Ovary (tissue), 9 donors: ENCODE results near the gene CEP85. TPM values are rescaled to one million over a fixed set of nuclear protein-coding genes. Genes with fewer than 3 reads are reported as not detected.

Experiments
- DNase-seq, 5 donors: peaks; one replicate each; pipeline ENCODE4 v3.0.0-alpha.2; 2019 to 2020
- H3K27ac ChIP-seq, 2 donors: fragments of 200-600 bp; one replicate each; pipeline versions ENCODE4 v1.5.1 to v1.8.0; 2019 to 2022
- H3K27me3 ChIP-seq: fragments of 200-600 bp; one replicate; pipeline ENCODE4 v1.8.0; 2022
- H3K36me3 ChIP-seq: fragments of 200-600 bp; sonication (generic); one replicate; pipeline ENCODE4 v1.5.1; 2019
- H3K4me1 ChIP-seq: one replicate; pipeline ENCODE4 v1.8.1; 2013; ENCODE audit warnings: mild to moderate bottlenecking, moderate library complexity; ENCODE audit not compliant: insufficient read depth
- H3K4me3 ChIP-seq: fragments of 200-600 bp; sonication (generic); one replicate; pipeline ENCODE4 v1.5.1; 2017
- H3K9me3 ChIP-seq, 2 donors: fragments of 200-600 bp in 1 of 2; sonication (generic) in 1 of 2; one replicate each; pipeline versions ENCODE4 v1.5.1 to v1.8.1; 2013 to 2019; ENCODE audit warnings: mild to moderate bottlenecking in 1 of 2, moderate library complexity in 1 of 2
- EP300 ChIP-seq: sonication (generic); formaldehyde crosslinking; IDR thresholded peaks from one replicate; pipeline ENCODE4 v1.6.1; 2017; ENCODE audit warnings: antibody characterized with exemption
- POLR2A ChIP-seq: fragments of 450-650 bp; IDR thresholded peaks from one replicate; pipeline ENCODE4 v1.6.1; 2017; ENCODE audit warnings: antibody characterized with exemption, mild to moderate bottlenecking, moderate library complexity
- WGBS, 3 donors: extraction: QIAGEN DNeasy Blood & Tissue Kit in 1 of 3; methylation state at CpG; one replicate each; pipeline versions ENCODE4 v1.1.5 to v1.1.7; 2013 to 2017; 5-methylcytosine and 5-hydroxymethylcytosine counted together
- intact Hi-C, 4 donors: fragments of 100-400 bp; cut with DNase I; formaldehyde crosslinking; loops; one replicate each; pipeline versions ENCODE4 v1.11.0 to v1.15.1; 2022 to 2023
- polyA plus RNA-seq, 2 donors: library from polyadenylated mRNA; stranded (reverse); fragments of 200-250 nt in 1 of 2; fragments of 350-450 nt in 1 of 2; fragmentation: Illumina TruSeq in 1 of 2; extraction: RNeasy Lipid Tissue Mini Kit (QIAGEN cat#74804) in 1 of 2; gene quantifications; one replicate each; pipeline ENCODE4 v1.2.3, GENCODE V29; 2013 to 2014
- total RNA-seq, 7 donors: library from RNA; depleted of rRNA in 2 of 7; stranded (reverse); fragments of >200 nt in 2 of 7; fragmentation: NEBNext Ultra II Directional in 3 of 7; extraction: Animal tissue kit (Norgen Biotek cat#: 25700) in 3 of 7; gene quantifications; one replicate each; pipeline versions ENCODE4 v1.1.0 to v1.2.4, GENCODE V29; 2016 to 2023
- TF ChIP-seq, protein P1 (sequence below), 3 donors: fragments of 450-650 bp in 2 of 3; fragments of 200-600 bp in 1 of 3; IDR thresholded peaks; one replicate each; pipeline versions ENCODE4 v1.5.1 to v1.8.0; 2016 to 2022; ENCODE audit warnings: antibody characterized with exemption in 3 of 3, mild to moderate bottlenecking in 1 of 3
- donor health status: DM: no; HTN: no; CAD: no; lungs with moderate emphysema.
- donor health status: DM: no; HTN: no; CAD: no.
- donor health status: Bipolar disorder and iron deficiency.
- donor health status: DM: yes; HTN: yes; CAD: no.
- donor health status: DM: no; HTN: no; CAD: no.
- donor health status: DM: yes; HTN: yes; CAD: no.

Gene CEP85
- total and polyA plus RNA-seq, 9 donors: 2.0 to 8.4 (median 4.0) TPM

- 61 to 80% (median 71%) methylated on average over 21 to 22 of the region's 22 CpGs for WGBS, 3 donors
- intact Hi-C loops: no loop called here
- H3K4me3 ChIP-seq: no peak overlapping the region
Observed at GRCh38 chr1:26282401-26282918, 48.5 kb downstream of the CEP85 start.

DNA sequence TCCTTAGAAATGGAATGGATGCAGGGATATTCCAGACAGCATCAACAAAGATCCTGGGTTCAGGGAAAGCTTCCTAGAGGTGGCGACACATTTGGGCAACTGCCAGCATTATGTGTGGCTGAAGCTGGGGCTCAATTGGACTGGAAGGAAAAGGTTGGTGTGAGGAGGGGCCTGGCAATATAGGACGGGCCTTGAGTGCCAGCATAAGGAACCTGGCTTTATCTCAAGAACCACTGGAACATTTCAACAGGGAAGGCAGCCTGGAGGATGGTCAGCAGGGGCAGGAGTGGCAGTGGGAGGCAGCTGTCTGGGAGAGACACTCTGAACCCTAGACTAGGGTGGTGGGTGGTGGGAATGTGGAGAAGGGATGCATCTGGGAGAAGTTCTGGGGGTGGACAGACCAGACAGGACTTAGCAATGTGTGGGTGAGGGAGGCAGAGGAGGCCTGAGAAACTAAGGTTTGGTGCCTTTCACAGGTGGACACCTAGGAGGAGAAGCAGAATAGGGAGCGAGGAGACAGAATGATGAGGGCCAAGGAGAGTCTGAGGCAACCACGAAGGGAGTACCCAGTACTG lies 49.4 kb downstream of the CEP85 start:
- Histone ChIP-seq H3K4me3 (no peak overlapping the region), H3K4me1 (peaks cover 6% of the 10 kb centered on the region), H3K27me3 (no peaks in the 10 kb centered on the region), H3K27ac (no peak overlapping the region), H3K9me3 (no peaks in the 10 kb centered on the region), H3K36me3 (no peaks in the 10 kb centered on the region)
- no peak for DNase-seq
- no peak for TF ChIP-seq POLR2A
- TF ChIP-seq, protein P1, sequence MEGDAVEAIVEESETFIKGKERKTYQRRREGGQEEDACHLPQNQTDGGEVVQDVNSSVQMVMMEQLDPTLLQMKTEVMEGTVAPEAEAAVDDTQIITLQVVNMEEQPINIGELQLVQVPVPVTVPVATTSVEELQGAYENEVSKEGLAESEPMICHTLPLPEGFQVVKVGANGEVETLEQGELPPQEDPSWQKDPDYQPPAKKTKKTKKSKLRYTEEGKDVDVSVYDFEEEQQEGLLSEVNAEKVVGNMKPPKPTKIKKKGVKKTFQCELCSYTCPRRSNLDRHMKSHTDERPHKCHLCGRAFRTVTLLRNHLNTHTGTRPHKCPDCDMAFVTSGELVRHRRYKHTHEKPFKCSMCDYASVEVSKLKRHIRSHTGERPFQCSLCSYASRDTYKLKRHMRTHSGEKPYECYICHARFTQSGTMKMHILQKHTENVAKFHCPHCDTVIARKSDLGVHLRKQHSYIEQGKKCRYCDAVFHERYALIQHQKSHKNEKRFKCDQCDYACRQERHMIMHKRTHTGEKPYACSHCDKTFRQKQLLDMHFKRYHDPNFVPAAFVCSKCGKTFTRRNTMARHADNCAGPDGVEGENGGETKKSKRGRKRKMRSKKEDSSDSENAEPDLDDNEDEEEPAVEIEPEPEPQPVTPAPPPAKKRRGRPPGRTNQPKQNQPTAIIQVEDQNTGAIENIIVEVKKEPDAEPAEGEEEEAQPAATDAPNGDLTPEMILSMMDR (IDR thresholded peaks at IDR 0.05): no peak
- no peak for TF ChIP-seq EP300
- intact Hi-C loops: no loop called here
- WGBS, 3 donors: 73 to 78% (median 74%) methylated on average over 4 of the region's 4 CpGs

More at GRCh38 chr1:26282401-26282918, 48.5 kb downstream of the CEP85 start:
- H3K4me1 ChIP-seq: peaks cover 6% of the 10 kb centered on the region
- no peaks in the 10 kb centered on the region for H3K36me3 ChIP-seq
- H3K27me3 ChIP-seq: no peaks in the 10 kb centered on the region
- TF ChIP-seq POLR2A (no peak), EP300 (no peak)
- TF ChIP-seq, protein P1 (IDR thresholded peaks at IDR 0.05): no peak
- H3K9me3 ChIP-seq: no peaks in the 10 kb centered on the region
- DNase-seq: no peak
- H3K27ac ChIP-seq: peak overlapping the region in 1 of 2 donors; percentile 58

DNA sequence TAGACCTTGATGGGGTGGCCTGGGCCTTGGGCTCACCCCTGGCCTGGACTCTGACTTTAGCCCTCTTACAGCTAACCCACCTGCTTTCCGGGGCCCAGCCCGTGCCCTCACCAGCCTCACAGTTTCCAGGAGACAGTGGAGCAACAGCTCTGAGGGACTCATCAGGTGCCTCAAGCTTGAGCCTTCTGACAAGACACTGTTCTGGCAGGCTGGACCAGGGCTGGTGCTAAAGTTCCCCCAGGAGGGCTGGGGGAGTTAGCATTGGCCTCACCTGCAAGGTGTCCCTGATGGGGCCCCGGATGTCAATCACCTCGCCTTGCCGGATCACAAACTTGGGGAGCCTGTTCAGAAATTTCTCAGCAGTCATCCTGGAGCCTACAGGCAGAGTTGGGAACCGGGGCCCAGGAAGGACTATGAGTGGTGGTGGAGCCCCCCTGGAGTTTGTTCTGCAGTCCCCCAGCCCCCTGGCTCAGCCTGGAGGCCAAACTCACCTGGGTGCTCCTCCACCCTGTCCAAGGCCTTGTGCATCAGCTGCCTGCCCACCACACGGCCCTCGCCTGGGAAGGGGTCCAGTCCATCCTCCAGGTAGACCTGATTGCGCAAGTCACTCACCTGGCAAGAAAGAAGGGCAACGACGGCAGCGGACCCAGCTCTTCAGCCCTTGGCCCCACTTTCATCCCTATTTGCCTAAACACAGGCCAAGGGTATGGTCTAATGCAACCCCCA lies 50.0 kb downstream of the CEP85 start:
- Histone ChIP-seq H3K4me1 (peaks cover 3% of the 10 kb centered on the region), H3K36me3 (no peaks in the 10 kb centered on the region), H3K9me3 (no peaks in the 10 kb centered on the region), H3K4me3 (no peak overlapping the region), H3K27ac (no peak overlapping the region), H3K27me3 (no peaks in the 10 kb centered on the region)
- TF ChIP-seq POLR2A: no peak
- TF ChIP-seq, protein P1 (IDR thresholded peaks at IDR 0.05): no peak
- TF ChIP-seq EP300: no peak
- intact Hi-C loops: no loop called here
- DNase-seq: no peak
- 87 to 92% (median 90%) methylated on average over 9 to 12 of the region's 12 CpGs for WGBS, 3 donors

DNA sequence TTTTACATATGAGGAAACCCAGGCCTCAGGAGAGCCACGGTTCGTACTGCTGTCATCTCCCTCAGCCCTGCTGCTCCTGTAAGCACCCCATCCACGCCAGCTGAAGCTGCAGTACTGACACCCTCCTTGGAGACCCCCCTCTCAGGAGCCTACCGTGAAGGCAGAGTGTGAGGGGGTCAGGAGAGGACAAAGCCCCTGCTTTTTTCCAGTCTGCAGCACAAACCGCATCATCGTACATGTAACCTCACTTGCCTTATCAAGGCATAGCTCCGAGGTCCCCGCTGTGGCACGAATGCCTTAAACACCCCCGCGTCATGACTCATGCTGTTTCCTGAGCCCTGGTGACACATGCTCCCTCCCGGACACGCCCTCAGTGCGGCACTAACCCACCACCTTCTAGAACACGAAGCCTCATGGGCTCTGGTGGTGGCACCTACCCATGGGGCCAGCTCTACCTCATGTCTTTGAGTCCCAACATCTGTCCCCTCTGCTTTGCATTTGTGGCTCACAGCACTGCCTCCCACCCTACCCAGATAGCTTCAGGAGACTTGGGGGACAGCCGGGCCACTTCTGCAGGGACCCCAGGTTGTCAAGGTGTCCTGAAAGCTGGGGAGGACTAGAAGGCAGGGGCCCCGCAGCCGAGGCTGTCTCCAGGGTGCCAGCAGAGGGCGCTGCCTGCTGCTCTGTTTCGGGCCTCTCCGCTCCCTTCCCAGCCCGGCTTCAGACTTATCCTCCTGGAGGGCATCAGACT lies 50.8 kb downstream of the CEP85 start:
- 38 to 53% (median 43%) methylated on average over 22 of the region's 22 CpGs for WGBS, 3 donors
- H3K9me3 ChIP-seq: no peaks in the 10 kb centered on the region
- H3K4me3 ChIP-seq: no peak overlapping the region
- H3K4me1 ChIP-seq: no peaks in the 10 kb centered on the region
- no peaks in the 10 kb centered on the region for H3K27me3 ChIP-seq
- H3K27ac ChIP-seq: no peak overlapping the region
- intact Hi-C loops: no loop called here
- H3K36me3 ChIP-seq: no peaks in the 10 kb centered on the region
- DNase-seq: peak in 1 of 5 donors; percentile 59
- TF ChIP-seq, protein P1 (IDR thresholded peaks at IDR 0.05): no peak
- TF ChIP-seq EP300: no peak
- no peak for TF ChIP-seq POLR2A
